ENCODE results near the gene CLCN1. TPM values are rescaled to one million over a fixed set of nuclear protein-coding genes. Genes with fewer than 3 reads are reported as not detected.

Gene CLCN1
- total and polyA plus RNA-seq, 2 of the 4 experiments (the other 2 are of a cell fraction) = not detected

- ATAC-seq (ENCODE audit: low read depth) (no peak), DNase-seq (no peak)
- peak overlapping the region; percentile 44 for H2AK9ac ChIP-seq (replicated peaks; ENCODE audit: low read depth, low read length, poor library complexity)
- no peaks in the 10 kb centered on the region; the same call in 1 of the 2 replicates for H3K9me1 ChIP-seq (ENCODE audit: insufficient read depth, low read length)
- H3K14ac ChIP-seq (replicated peaks; ENCODE audit: low read depth, low read length) = no peak overlapping the region
- no peak overlapping the region for H2BK15ac ChIP-seq (ENCODE audit: low read depth, low read length)
- H3K4me3 ChIP-seq (ENCODE audit: insufficient read depth, low read depth, low read length) = peak overlapping the region; percentile 84
- H3K4me2 ChIP-seq (ENCODE audit: low read depth, low read length) = peak overlapping the region; percentile 7; the same call in 1 of the 2 replicates
- no TSS peak for BruUV-seq (replicated peaks)
- H3K79me1 ChIP-seq (ENCODE audit: low read depth in 1 of 2, low read length in 2 of 2) = no peaks in the 10 kb centered on the region
- H3K56ac ChIP-seq (ENCODE audit: extremely low read depth, insufficient read depth, low read length) = no peak overlapping the region
- ChIA-PET CTCF (interaction anchor here (0.6 kb wide), 1 partner anchor 17 kb away, joined by 5 read pairs; no protein-coding TSS in a partner anchor), POLR2A (ENCODE audit: unreplicated experiment) (no interaction called here)
- no peak overlapping the region for H2BK120ac ChIP-seq (ENCODE audit: low read depth, low read length)
- no peak overlapping the region for H3K27ac ChIP-seq (ENCODE audit: insufficient read depth, low read length)
- peak overlapping the region; percentile 71; the same call in 1 of the 2 replicates for H3K23ac ChIP-seq (ENCODE audit: low read depth, low read length)
- H4K8ac ChIP-seq (ENCODE audit: low read depth in 2 of 2, low read length in 2 of 2) = no peak overlapping the region
- H3K36me3 ChIP-seq (ENCODE audit: control insufficient read depth, insufficient read depth, low read length) = peaks cover 2% of the 10 kb centered on the region; the same call in 1 of the 2 replicates
- no peaks in the 10 kb centered on the region for H3K4me1 ChIP-seq (ENCODE audit: control insufficient read depth, insufficient read depth, low read length)
- H3K9me3 ChIP-seq (ENCODE audit: control insufficient read depth, insufficient read depth, low read length) = no peaks in the 10 kb centered on the region
- no peak overlapping the region for H2BK5ac ChIP-seq (ENCODE audit: low read depth, low read length, poor library complexity, severe bottlenecking)
- H4K5ac ChIP-seq (ENCODE audit: low read depth, low read length) = no peak overlapping the region
- 46% methylated on average over 9 of the region's 19 CpGs; no CpG with 5 or more reads in 1 of the 2 experiments for WGBS, 2 experiments (ENCODE audit: extremely low coverage in 2 of 2, insufficient read length in 1 of 2)
- H3K27me3 ChIP-seq (ENCODE audit: control insufficient read depth, insufficient read depth, low read length) = peaks cover 40% of the 10 kb centered on the region
- H2BK20ac ChIP-seq (ENCODE audit: low read depth, low read length) = no peak overlapping the region
- no peak overlapping the region for H3K18ac ChIP-seq (ENCODE audit: low read depth, low read length)
- in situ Hi-C loops (cut with MboI; ENCODE audit: low sequenced_read_pairs) (no loop called here), intact Hi-C loops (cut with micrococcal nuclease) (no loop called here), dilution Hi-C loops (cut with HindIII; ENCODE audit: low sequenced_read_pairs, unreplicated experiment) (no loop called here)
- peak overlapping the region; percentile 59 for H2AFZ ChIP-seq (replicated peaks; ENCODE audit: low read length, poor library complexity)
- H4K91ac ChIP-seq (ENCODE audit: insufficient read depth, low read depth, low read length) = no peak overlapping the region
- no peak overlapping the region for H2AK5ac ChIP-seq (ENCODE audit: low read depth, low read length)
- no peak overlapping the region for H3K4ac ChIP-seq (ENCODE audit: low read depth, low read length)
- H4K20me1 ChIP-seq (ENCODE audit: insufficient read depth, low read length) = no peaks in the 10 kb centered on the region
- H3K9ac ChIP-seq (ENCODE audit: low read depth, low read length) = no peak overlapping the region
- no peak for TF ChIP-seq USF2 (IDR thresholded peaks at IDR 0.05; ENCODE audit: low read depth, low read length)
- no peak for TF ChIP-seq POLR2A (IDR thresholded peaks at IDR 0.05; ENCODE audit: low read depth, low read length)
- no peak for TF ChIP-seq CHD1 (IDR thresholded peaks at IDR 0.05; ENCODE audit: low read depth, low read length)
- no peak for TF ChIP-seq SMC3 (IDR thresholded peaks at IDR 0.05; ENCODE audit: low read depth, low read length)
- no peak for TF ChIP-seq FOS (IDR thresholded peaks at IDR 0.05; ENCODE audit: low read depth, low read length)
- TF ChIP-seq, protein P1, sequence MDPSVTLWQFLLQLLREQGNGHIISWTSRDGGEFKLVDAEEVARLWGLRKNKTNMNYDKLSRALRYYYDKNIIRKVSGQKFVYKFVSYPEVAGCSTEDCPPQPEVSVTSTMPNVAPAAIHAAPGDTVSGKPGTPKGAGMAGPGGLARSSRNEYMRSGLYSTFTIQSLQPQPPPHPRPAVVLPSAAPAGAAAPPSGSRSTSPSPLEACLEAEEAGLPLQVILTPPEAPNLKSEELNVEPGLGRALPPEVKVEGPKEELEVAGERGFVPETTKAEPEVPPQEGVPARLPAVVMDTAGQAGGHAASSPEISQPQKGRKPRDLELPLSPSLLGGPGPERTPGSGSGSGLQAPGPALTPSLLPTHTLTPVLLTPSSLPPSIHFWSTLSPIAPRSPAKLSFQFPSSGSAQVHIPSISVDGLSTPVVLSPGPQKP (IDR thresholded peaks at IDR 0.05; ENCODE audit: borderline replicate concordance, low read depth, low read length) = no peak
- TF ChIP-seq RCOR1 (IDR thresholded peaks at IDR 0.05; ENCODE audit: insufficient replicate concordance, low read length) = no peak
- TF ChIP-seq RFX5 (IDR thresholded peaks at IDR 0.05; ENCODE audit: low read depth, low read length) = no peak
- TF ChIP-seq BHLHE40 (IDR thresholded peaks at IDR 0.05; ENCODE audit: low read depth, low read length) = no peak
- no peak for TF ChIP-seq MXI1 (IDR thresholded peaks at IDR 0.05; ENCODE audit: borderline replicate concordance, low read depth, low read length)
- no peak for TF ChIP-seq CEBPB (IDR thresholded peaks at IDR 0.05; ENCODE audit: low read depth, low read length)
- TF ChIP-seq MAFK (IDR thresholded peaks at IDR 0.05; ENCODE audit: low read depth, low read length) = no peak
- no peak for TF ChIP-seq NFE2L2 (IDR thresholded peaks at IDR 0.05; ENCODE audit: low read depth, low read length)
- TF ChIP-seq MAZ (IDR thresholded peaks at IDR 0.05; ENCODE audit: borderline replicate concordance, low read depth, low read length) = no peak
- TF ChIP-seq RAD21 (IDR thresholded peaks at IDR 0.05; ENCODE audit: low read length) = no peak
Measured at GRCh38 chr7:143363016-143363937, 47.4 kb downstream of the CLCN1 start.

Data from IMR-90 (cell line).